ENCODE measurements around the gene HIGD1A. TPM values are rescaled to one million over a fixed set of nuclear protein-coding genes. Genes with fewer than 3 reads are reported as not detected.

Gene HIGD1A
- total and polyA plus RNA-seq, 7 experiments from 2014 or later, result 15.3 to 79.6 (median 23.8) TPM

DNA sequence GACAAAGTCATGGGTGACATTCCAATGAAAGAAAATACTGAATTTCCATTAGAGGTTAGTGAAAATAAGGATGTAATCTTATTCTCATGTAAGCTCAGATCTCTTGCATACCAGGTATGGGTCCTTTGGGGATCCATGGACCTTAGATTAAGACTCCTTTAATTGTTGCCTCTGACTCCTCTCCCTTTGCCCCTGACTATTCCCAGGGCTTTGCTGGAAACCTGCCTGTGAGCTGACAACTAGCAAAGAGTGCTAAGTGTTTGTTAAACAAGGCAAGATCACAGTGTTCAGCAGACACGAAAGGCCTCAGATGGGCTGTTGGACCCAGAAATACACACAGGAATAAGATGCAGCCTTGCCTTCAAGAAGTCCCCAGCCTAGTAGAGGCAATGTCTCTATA is 37.0 kb upstream of the HIGD1A start:
- no peak for ATAC-seq
- no peaks in the 10 kb centered on the region for H3K27me3 ChIP-seq (ENCODE audit: control insufficient read depth in 2 of 2, insufficient read depth in 2 of 2, low read length in 2 of 2)
- Mint-ChIP-seq H3K27ac (no peak overlapping the region), H3K36me3 (no peaks in the 10 kb centered on the region), H3K4me1 (peaks cover 0 to 4% (median 0%) of the 10 kb centered on the region in 7 donors), H3K4me3 (no peak overlapping the region), H3K27me3 (peaks cover 0 to 5% (median 0%) of the 10 kb centered on the region in 5 donors), H3K9me3 (no peaks in the 10 kb centered on the region)
- H3K4me1 ChIP-seq (ENCODE audit: control insufficient read depth in 2 of 2, insufficient read depth in 2 of 2, low read length in 2 of 2), result no peaks in the 10 kb centered on the region
- H3K9me3 ChIP-seq (ENCODE audit: control insufficient read depth in 2 of 3, low read length in 3 of 3), result no peaks in the 10 kb centered on the region
- H3K4me3 ChIP-seq (ENCODE audit: low read length), result no peak overlapping the region
- intact Hi-C loops (cut with micrococcal nuclease), result no loop called here
- H3K27ac ChIP-seq (ENCODE audit: low read depth, low read length), result no peak overlapping the region
- ChIA-PET CTCF (interaction anchor here (2.6 to 3.1 kb wide), 2 partner anchors 58 to 61 kb away, joined by 15 to 17 read pairs; no protein-coding TSS in a partner anchor), POLR2A (no interaction called here)
- no peaks in the 10 kb centered on the region for H3K36me3 ChIP-seq (ENCODE audit: control insufficient read depth in 2 of 3, insufficient read depth in 3 of 3, low read length in 3 of 3)
- no peak for DNase-seq

DNA sequence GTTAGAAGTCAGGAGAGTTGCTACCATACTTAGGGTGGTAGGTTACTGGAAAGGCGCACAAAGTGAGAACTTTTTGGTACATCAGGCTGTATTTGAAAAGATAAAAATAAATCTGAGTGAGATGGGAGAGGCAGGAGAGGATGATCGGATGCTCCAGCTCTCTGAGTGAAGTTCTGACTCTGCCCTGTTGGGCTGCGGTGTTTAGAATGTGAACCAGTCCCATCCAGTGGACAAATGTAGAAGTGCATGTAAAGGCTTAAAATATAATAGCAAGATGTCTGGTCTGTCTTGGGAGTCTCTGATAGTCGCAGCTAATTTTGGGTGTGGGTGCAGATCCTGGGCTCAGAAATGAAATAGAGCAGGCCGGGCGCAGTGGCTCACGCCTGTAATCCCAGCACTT is 35.3 kb upstream of the HIGD1A start:
- ATAC-seq (peak; percentile 96), DNase-seq (peak in 7 of 9 donors; percentile 19 to 58 (median 51))
- Histone ChIP-seq H3K27ac (ENCODE audit: low read depth, low read length) (no peak overlapping the region), H3K4me1 (ENCODE audit: control insufficient read depth in 2 of 2, insufficient read depth in 2 of 2, low read length in 2 of 2) (no peaks in the 10 kb centered on the region), H3K4me3 (ENCODE audit: low read length) (no peak overlapping the region), H3K36me3 (ENCODE audit: control insufficient read depth in 2 of 3, insufficient read depth in 3 of 3, low read length in 3 of 3) (no peaks in the 10 kb centered on the region), H3K9me3 (ENCODE audit: control insufficient read depth in 2 of 3, low read length in 3 of 3) (no peaks in the 10 kb centered on the region), H3K27me3 (ENCODE audit: control insufficient read depth in 2 of 2, insufficient read depth in 2 of 2, low read length in 2 of 2) (no peaks in the 10 kb centered on the region)
- no peaks in the 10 kb centered on the region for H3K9me3 Mint-ChIP-seq
- peaks cover 0 to 5% (median 3%) of the 10 kb centered on the region in 5 donors for H3K27me3 Mint-ChIP-seq
- POLR2A ChIA-PET, result no interaction called here
- intact Hi-C loops (cut with micrococcal nuclease), result loop anchor here (1.0 to 2.0 kb wide), 4 partner anchors 35 to 267 kb away; partner anchors contain the start of gene HIGD1A (in 1 of the 2)
- H3K4me3 Mint-ChIP-seq, result no peak overlapping the region
- H3K27ac Mint-ChIP-seq, result no peak overlapping the region
- CTCF ChIA-PET, result interaction anchor here (0.5 to 3.1 kb wide), 6 partner anchors 8 to 644 kb away, joined by 3 to 17 read pairs (median 4); no protein-coding TSS in a partner anchor
- peaks cover 0 to 4% (median 0%) of the 10 kb centered on the region in 7 donors for H3K4me1 Mint-ChIP-seq
- H3K36me3 Mint-ChIP-seq, result peaks cover 0 to 5% (median 0%) of the 10 kb centered on the region in 5 donors

DNA sequence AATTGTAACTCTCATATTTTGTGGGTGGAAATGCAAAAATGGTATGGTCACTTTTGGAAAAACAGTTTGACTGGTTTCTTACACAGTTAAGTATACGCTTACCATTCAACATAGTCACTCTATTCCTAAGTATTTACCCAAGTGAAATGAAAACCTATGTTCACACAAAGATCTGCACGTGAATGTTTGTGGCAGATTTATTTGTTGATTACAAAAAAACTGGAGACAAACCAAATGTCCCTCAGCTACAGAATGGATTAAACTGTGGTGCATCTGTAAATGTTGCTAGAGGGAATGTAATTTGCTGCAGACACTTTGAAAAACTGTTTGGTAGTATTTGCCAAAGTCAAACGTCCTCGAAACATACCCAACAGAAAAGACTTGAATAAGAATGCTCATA is 34.3 kb upstream of the HIGD1A start:
- Histone ChIP-seq H3K27ac (ENCODE audit: low read depth, low read length) (no peak overlapping the region), H3K36me3 (ENCODE audit: control insufficient read depth in 2 of 3, insufficient read depth in 3 of 3, low read length in 3 of 3) (no peaks in the 10 kb centered on the region), H3K4me3 (ENCODE audit: low read length) (no peak overlapping the region), H3K27me3 (ENCODE audit: control insufficient read depth in 2 of 2, insufficient read depth in 2 of 2, low read length in 2 of 2) (no peaks in the 10 kb centered on the region), H3K4me1 (ENCODE audit: control insufficient read depth in 2 of 2, insufficient read depth in 2 of 2, low read length in 2 of 2) (no peaks in the 10 kb centered on the region), H3K9me3 (ENCODE audit: control insufficient read depth in 2 of 3, low read length in 3 of 3) (no peaks in the 10 kb centered on the region)
- no peak for DNase-seq
- Mint-ChIP-seq H3K27me3 (peaks cover 0 to 5% (median 3%) of the 10 kb centered on the region in 5 donors), H3K36me3 (peaks cover 0 to 5% (median 0%) of the 10 kb centered on the region in 5 donors), H3K4me3 (no peak overlapping the region), H3K9me3 (no peaks in the 10 kb centered on the region), H3K27ac (no peak overlapping the region), H3K4me1 (peaks cover 0 to 4% (median 0%) of the 10 kb centered on the region in 7 donors)
- POLR2A ChIA-PET, result no interaction called here
- CTCF ChIA-PET, result interaction anchor here (1.1 to 3.1 kb wide), 2 partner anchors 7 to 58 kb away, joined by 4 to 17 read pairs; no protein-coding TSS in a partner anchor
- intact Hi-C loops (cut with micrococcal nuclease), result loop anchor here (2.0 kb wide), 2 partner anchors 34 to 42 kb away; partner anchors contain the start of gene HIGD1A (in 1 of the 2)
- ATAC-seq, result no peak

DNA sequence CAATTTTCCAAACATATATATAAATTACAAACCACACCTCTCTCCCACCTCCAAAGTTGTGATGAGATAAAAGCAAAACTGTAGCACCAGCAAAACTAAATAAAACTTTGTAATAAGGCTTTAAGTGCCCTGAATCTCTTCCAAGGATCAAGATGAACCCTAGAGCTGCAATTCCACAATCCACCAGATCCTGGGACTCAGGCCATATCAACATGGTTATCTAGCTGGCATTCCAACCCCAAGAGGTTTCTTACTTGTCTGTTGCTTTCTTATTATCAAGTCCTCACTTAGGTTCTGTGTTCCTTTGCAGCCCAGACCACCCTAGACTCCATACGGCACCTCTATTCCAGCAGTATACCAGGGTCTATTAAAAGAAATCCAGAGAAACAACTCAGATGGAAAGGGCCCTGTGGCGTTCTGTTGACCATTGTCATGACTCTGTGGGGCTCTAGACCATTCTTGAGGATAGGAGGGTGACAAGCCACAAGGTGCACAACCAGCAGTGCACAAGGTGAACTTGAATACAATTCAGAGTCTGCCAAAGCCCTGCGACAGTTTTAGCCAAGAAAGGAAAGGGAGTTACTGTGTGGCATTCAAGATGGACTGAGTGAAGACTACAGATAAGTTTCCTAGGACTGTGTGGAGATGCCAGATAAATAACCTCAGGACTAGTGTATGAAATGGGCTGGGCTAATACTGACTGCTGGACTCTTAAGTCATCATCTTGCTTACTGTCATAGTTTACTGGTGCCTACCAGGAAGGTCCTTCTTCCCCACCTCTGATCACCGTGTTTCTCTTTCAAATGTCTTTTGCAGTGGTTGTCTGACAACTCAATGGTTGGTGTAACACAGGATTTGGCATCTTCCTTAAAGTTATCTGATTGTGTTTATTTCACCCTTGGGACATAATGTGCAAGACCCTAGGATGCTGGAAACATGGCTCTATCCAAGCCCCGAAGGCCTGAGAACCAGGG is 32.1 kb upstream of the HIGD1A start:
- Mint-ChIP-seq H3K27me3 (peaks cover 0 to 5% (median 3%) of the 10 kb centered on the region in 5 donors), H3K4me3 (no peak overlapping the region), H3K36me3 (peaks cover 0 to 5% (median 0%) of the 10 kb centered on the region in 5 donors), H3K27ac (no peak overlapping the region), H3K9me3 (no peaks in the 10 kb centered on the region), H3K4me1 (peaks cover 0 to 7% (median 2%) of the 10 kb centered on the region in 7 donors)
- no peak overlapping the region for H3K27ac ChIP-seq (ENCODE audit: low read depth, low read length)
- intact Hi-C loops (cut with micrococcal nuclease), result no loop called here
- no peak for DNase-seq
- H3K4me3 ChIP-seq (ENCODE audit: low read length), result no peak overlapping the region
- ChIA-PET CTCF (no interaction called here), POLR2A (no interaction called here)
- no peaks in the 10 kb centered on the region for H3K4me1 ChIP-seq (ENCODE audit: control insufficient read depth in 2 of 2, insufficient read depth in 2 of 2, low read length in 2 of 2)
- H3K36me3 ChIP-seq (ENCODE audit: control insufficient read depth in 2 of 3, insufficient read depth in 3 of 3, low read length in 3 of 3), result no peaks in the 10 kb centered on the region
- no peak for ATAC-seq
- no peaks in the 10 kb centered on the region for H3K27me3 ChIP-seq (ENCODE audit: control insufficient read depth in 2 of 2, insufficient read depth in 2 of 2, low read length in 2 of 2)
- H3K9me3 ChIP-seq (ENCODE audit: control insufficient read depth in 2 of 3, low read length in 3 of 3), result no peaks in the 10 kb centered on the region

DNA sequence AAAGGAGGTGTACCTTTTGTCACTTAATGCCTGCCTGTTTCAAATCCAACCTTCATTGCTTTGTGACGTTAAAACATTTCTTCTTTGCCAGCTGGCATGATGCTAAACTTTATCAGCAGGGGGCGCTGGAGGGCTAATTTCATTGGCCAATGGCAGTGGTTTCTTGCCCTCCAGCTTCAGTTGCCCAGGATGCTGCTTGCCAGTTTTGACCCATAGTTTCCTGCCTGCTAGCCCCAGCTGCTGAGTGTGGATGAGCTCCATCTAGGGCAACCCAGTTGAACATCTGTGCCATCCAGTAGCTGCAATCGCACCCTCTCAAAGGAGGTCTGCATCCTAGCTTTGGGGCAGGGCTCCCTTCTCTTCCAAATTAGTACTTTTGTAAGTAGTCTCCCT is 27.0 kb upstream of the HIGD1A start:
- no peak overlapping the region for H3K27ac ChIP-seq (ENCODE audit: low read depth, low read length)
- Mint-ChIP-seq H3K27me3 (peaks cover 0 to 18% (median 4%) of the 10 kb centered on the region in 5 donors), H3K27ac (peak overlapping the region in 1 of 9 donors; percentile 12), H3K4me3 (no peak overlapping the region), H3K36me3 (peaks cover 0 to 5% (median 0%) of the 10 kb centered on the region in 5 donors), H3K9me3 (no peaks in the 10 kb centered on the region), H3K4me1 (peaks cover 0 to 14% (median 5%) of the 10 kb centered on the region in 7 donors)
- intact Hi-C loops (cut with micrococcal nuclease), result loop anchor here (1.0 to 5.0 kb wide), 5 partner anchors 27 to 1366 kb away; partner anchors contain the start of gene HIGD1A (in 2 of the 2)
- DNase-seq (peak; percentile 45 to 71 (median 65)), ATAC-seq (peak; percentile 81)
- CTCF ChIA-PET, result interaction anchor here (0.6 to 1.7 kb wide), 10 partner anchors 8 to 979 kb away, joined by 3 to 5 read pairs (median 3); partner anchors contain the start of gene HIGD1A
- H3K4me1 ChIP-seq (ENCODE audit: control insufficient read depth in 2 of 2, insufficient read depth in 2 of 2, low read length in 2 of 2), result no peaks in the 10 kb centered on the region
- no peaks in the 10 kb centered on the region for H3K9me3 ChIP-seq (ENCODE audit: control insufficient read depth in 2 of 3, low read length in 3 of 3)
- no peaks in the 10 kb centered on the region for H3K27me3 ChIP-seq (ENCODE audit: control insufficient read depth in 2 of 2, insufficient read depth in 2 of 2, low read length in 2 of 2)
- no peak overlapping the region for H3K4me3 ChIP-seq (ENCODE audit: low read length)
- H3K36me3 ChIP-seq (ENCODE audit: control insufficient read depth in 2 of 3, insufficient read depth in 3 of 3, low read length in 3 of 3), result no peaks in the 10 kb centered on the region
- POLR2A ChIA-PET, result interaction anchor here (0.5 to 0.7 kb wide), 2 partner anchors 85 to 972 kb away, joined by 3 to 4 read pairs; no protein-coding TSS in a partner anchor

DNA sequence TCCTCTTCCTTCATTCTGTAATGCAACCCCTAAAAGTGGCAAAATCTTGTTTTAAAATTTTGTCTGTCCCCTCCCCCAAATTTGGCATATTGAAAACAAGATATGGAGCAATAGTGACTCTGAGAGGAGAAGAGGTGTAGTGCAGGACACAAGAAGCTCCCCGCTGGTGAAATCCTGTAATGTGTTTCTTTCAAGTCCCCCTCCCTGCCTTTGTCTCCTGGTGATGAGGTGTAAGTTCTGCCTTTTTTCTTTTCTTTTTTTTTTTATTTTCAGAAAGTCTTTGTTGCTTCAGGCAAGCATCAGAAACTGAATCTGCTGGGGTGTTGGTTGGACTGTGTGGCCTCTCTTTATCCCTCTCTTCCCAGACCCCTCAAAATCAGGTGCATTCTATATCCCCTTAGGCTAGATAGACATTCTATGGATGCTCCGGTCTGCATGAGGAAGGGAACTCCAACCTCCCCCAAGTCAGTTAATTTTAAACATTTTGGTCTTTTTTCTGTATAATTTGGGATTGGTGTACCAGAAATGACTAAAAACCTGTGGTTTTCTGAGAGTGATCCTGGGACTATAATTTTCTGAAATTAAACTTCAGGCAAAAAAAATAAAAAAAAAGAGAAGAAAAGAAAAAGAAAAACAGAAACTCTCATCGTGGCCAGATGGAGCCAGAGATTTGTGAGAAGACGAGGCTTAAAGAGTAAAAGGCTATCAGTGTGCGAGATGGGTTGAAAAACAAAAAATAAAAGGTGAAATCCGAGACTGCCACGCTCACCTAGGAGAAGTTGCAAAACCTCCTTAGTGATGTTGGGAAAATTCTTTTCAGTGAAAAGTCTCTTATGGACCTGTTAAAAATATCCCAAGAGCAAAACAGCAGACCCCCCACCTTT is 26.4 kb upstream of the HIGD1A start:
- Mint-ChIP-seq H3K4me3 (no peak overlapping the region), H3K4me1 (peaks cover 0 to 14% (median 5%) of the 10 kb centered on the region in 7 donors), H3K27ac (peak overlapping the region in 1 of 9 donors; percentile 6), H3K9me3 (no peaks in the 10 kb centered on the region), H3K36me3 (peaks cover 0 to 5% (median 0%) of the 10 kb centered on the region in 5 donors), H3K27me3 (peaks cover 0 to 24% (median 4%) of the 10 kb centered on the region in 5 donors)
- ChIA-PET POLR2A (interaction anchor here (0.5 to 0.7 kb wide), 2 partner anchors 84 to 971 kb away, joined by 3 to 4 read pairs; no protein-coding TSS in a partner anchor), CTCF (interaction anchor here (0.7 to 1.7 kb wide), 8 partner anchors 9 to 295 kb away, joined by 3 to 5 read pairs (median 3); partner anchors contain the start of gene HIGD1A)
- intact Hi-C loops (cut with micrococcal nuclease), result loop anchor here (1.0 to 5.0 kb wide), 5 partner anchors 26 to 1367 kb away; partner anchors contain the start of gene HIGD1A (in 2 of the 2)
- no peak overlapping the region for H3K4me3 ChIP-seq (ENCODE audit: low read length)
- H3K4me1 ChIP-seq (ENCODE audit: control insufficient read depth in 2 of 2, insufficient read depth in 2 of 2, low read length in 2 of 2), result no peaks in the 10 kb centered on the region
- H3K36me3 ChIP-seq (ENCODE audit: control insufficient read depth in 2 of 3, insufficient read depth in 3 of 3, low read length in 3 of 3), result no peaks in the 10 kb centered on the region
- H3K9me3 ChIP-seq (ENCODE audit: control insufficient read depth in 2 of 3, low read length in 3 of 3), result no peaks in the 10 kb centered on the region
- no peaks in the 10 kb centered on the region for H3K27me3 ChIP-seq (ENCODE audit: control insufficient read depth in 2 of 2, insufficient read depth in 2 of 2, low read length in 2 of 2)
- peak in 5 of 9 donors; percentile 6 to 13 (median 7) for DNase-seq
- ATAC-seq, result no peak
- H3K27ac ChIP-seq (ENCODE audit: low read depth, low read length), result no peak overlapping the region
